HCT116 (cell line): ENCODE measurements around the gene PLSCR5.

ENCODE experiments used
- EGR1 ChIP-seq: IDR thresholded peaks from 2 replicates; pipeline ENCODE4 v1.6.1; 2012; ENCODE audit warnings: low read depth
- EZH2 ChIP-seq: fragments of 200-600 bp; sonication (generic); IDR thresholded peaks from 2 replicates; pipeline ENCODE4 v1.6.1; 2017; ENCODE audit warnings: antibody characterized with exemption, mixed run types
- FOSL1 ChIP-seq: IDR thresholded peaks from 2 replicates; pipeline ENCODE4 v1.6.1; 2012; ENCODE audit warnings: low read depth
- JUND ChIP-seq: IDR thresholded peaks from 2 replicates; pipeline ENCODE4 v1.6.1; 2012
- POLR2A ChIP-seq: IDR thresholded peaks from 2 replicates; pipeline ENCODE4 v1.7.0; 2011; ENCODE audit warnings: borderline replicate concordance; ENCODE audit not compliant: insufficient read depth, insufficient read length; ENCODE audit errors: extremely low read depth
- POLR2AphosphoS5 ChIP-seq: IDR thresholded peaks from 2 replicates; pipeline ENCODE4 v1.6.1; 2011; ENCODE audit warnings: mild to moderate bottlenecking, low read depth, low read length, moderate library complexity
- SP1 ChIP-seq: IDR thresholded peaks from 2 replicates; pipeline ENCODE4 v1.6.1; 2012; ENCODE audit warnings: low read depth
- SRF ChIP-seq: IDR thresholded peaks from 2 replicates; pipeline ENCODE4 v1.6.1; 2012; ENCODE audit warnings: low read depth
- TF ChIP-seq, protein P1 (sequence below): IDR thresholded peaks from 2 replicates; pipeline ENCODE4 v1.6.1; 2012; ENCODE audit warnings: low read depth
- TF ChIP-seq, protein P2 (sequence below), 3 experiments: fragments of 200-600 bp in 1 of 3; sonication (generic) in 1 of 3; IDR thresholded peaks in 2 of 3; conservative IDR thresholded peaks in 1 of 3; 2 replicates each; pipeline ENCODE4 v1.5.1; 2012 to 2017; ENCODE audit warnings: low read depth in 2 of 3, low read length in 2 of 3, antibody characterized with exemption in 1 of 3, borderline replicate concordance in 1 of 3, control low read depth in 1 of 3, mild to moderate bottlenecking in 1 of 3, mixed read lengths in 1 of 3, mixed run types in 1 of 3, moderate library complexity in 1 of 3; ENCODE audit not compliant: insufficient read depth in 1 of 3
- TF ChIP-seq, protein P3 (sequence below): IDR thresholded peaks from 2 replicates; pipeline ENCODE4 v1.6.1; 2011; ENCODE audit warnings: mild to moderate bottlenecking, low read length, moderate library complexity; ENCODE audit not compliant: insufficient replicate concordance; ENCODE audit errors: extremely low read depth
- TF ChIP-seq, protein P4 (sequence below): IDR thresholded peaks from 2 replicates; pipeline ENCODE4 v1.6.1; 2012

DNA sequence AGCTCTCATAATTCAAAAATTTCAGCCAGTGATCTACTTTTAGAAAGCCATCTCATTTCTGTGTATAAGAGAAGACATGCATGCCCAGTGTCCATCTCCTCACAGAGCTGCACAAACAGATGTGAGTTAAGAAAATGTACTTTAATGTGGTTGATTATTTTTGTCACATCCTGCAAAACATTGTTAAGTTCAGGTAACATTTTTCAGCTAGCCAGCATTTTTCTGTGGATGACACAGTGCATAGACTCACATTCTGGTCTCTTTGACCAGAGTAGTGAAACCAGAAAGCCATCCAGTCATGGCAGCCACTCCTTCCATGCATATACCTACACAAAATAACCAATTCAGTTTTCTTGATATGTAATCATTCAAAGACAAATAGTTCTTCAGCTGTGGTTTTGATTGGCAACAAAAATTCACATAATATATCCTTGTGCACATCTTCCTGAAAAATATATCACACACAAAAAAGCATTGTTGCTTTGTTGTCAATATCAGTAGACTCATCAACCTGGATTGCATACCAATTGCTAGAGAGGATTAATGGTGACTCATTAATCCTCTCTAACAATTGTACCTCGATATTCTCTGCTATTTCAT, 58.7 kb downstream of the PLSCR5 start:
- TF ChIP-seq, protein P1, sequence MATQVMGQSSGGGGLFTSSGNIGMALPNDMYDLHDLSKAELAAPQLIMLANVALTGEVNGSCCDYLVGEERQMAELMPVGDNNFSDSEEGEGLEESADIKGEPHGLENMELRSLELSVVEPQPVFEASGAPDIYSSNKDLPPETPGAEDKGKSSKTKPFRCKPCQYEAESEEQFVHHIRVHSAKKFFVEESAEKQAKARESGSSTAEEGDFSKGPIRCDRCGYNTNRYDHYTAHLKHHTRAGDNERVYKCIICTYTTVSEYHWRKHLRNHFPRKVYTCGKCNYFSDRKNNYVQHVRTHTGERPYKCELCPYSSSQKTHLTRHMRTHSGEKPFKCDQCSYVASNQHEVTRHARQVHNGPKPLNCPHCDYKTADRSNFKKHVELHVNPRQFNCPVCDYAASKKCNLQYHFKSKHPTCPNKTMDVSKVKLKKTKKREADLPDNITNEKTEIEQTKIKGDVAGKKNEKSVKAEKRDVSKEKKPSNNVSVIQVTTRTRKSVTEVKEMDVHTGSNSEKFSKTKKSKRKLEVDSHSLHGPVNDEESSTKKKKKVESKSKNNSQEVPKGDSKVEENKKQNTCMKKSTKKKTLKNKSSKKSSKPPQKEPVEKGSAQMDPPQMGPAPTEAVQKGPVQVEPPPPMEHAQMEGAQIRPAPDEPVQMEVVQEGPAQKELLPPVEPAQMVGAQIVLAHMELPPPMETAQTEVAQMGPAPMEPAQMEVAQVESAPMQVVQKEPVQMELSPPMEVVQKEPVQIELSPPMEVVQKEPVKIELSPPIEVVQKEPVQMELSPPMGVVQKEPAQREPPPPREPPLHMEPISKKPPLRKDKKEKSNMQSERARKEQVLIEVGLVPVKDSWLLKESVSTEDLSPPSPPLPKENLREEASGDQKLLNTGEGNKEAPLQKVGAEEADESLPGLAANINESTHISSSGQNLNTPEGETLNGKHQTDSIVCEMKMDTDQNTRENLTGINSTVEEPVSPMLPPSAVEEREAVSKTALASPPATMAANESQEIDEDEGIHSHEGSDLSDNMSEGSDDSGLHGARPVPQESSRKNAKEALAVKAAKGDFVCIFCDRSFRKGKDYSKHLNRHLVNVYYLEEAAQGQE: no peak
- no peak for TF ChIP-seq SRF
- TF ChIP-seq, protein P2, sequence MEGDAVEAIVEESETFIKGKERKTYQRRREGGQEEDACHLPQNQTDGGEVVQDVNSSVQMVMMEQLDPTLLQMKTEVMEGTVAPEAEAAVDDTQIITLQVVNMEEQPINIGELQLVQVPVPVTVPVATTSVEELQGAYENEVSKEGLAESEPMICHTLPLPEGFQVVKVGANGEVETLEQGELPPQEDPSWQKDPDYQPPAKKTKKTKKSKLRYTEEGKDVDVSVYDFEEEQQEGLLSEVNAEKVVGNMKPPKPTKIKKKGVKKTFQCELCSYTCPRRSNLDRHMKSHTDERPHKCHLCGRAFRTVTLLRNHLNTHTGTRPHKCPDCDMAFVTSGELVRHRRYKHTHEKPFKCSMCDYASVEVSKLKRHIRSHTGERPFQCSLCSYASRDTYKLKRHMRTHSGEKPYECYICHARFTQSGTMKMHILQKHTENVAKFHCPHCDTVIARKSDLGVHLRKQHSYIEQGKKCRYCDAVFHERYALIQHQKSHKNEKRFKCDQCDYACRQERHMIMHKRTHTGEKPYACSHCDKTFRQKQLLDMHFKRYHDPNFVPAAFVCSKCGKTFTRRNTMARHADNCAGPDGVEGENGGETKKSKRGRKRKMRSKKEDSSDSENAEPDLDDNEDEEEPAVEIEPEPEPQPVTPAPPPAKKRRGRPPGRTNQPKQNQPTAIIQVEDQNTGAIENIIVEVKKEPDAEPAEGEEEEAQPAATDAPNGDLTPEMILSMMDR (IDR thresholded peaks at IDR 0.05 in 2 of 3, conservative IDR thresholded peaks at IDR 0.05 in 1 of 3; ENCODE audit: borderline replicate concordance in 1 of 3, insufficient read depth in 1 of 3, low read depth in 2 of 3, low read length in 2 of 3): no peak
- TF ChIP-seq POLR2A: no peak
- no peak for TF ChIP-seq EZH2
- TF ChIP-seq JUND: 0 out of 2 replicates have a peak, but pooled peaks have one; percentile 14
- TF ChIP-seq FOSL1: 0 out of 2 replicates have a peak, but pooled peaks have one; percentile 19
- no peak for TF ChIP-seq POLR2AphosphoS5
- TF ChIP-seq EGR1: no peak
- TF ChIP-seq, protein P3, sequence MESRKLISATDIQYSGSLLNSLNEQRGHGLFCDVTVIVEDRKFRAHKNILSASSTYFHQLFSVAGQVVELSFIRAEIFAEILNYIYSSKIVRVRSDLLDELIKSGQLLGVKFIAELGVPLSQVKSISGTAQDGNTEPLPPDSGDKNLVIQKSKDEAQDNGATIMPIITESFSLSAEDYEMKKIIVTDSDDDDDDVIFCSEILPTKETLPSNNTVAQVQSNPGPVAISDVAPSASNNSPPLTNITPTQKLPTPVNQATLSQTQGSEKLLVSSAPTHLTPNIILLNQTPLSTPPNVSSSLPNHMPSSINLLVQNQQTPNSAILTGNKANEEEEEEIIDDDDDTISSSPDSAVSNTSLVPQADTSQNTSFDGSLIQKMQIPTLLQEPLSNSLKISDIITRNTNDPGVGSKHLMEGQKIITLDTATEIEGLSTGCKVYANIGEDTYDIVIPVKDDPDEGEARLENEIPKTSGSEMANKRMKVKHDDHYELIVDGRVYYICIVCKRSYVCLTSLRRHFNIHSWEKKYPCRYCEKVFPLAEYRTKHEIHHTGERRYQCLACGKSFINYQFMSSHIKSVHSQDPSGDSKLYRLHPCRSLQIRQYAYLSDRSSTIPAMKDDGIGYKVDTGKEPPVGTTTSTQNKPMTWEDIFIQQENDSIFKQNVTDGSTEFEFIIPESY: no peak
- TF ChIP-seq SP1: no peak
- TF ChIP-seq, protein P4, sequence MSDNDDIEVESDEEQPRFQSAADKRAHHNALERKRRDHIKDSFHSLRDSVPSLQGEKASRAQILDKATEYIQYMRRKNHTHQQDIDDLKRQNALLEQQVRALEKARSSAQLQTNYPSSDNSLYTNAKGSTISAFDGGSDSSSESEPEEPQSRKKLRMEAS: no peak
